ENCODE data around the gene LPIN3.

Gene LPIN3

GRCh38 chr20:41355192-41355591, 14.6 kb downstream of the LPIN3 start:
- H3K27ac ChIP-seq, result no peak overlapping the region
- H3K27me3 ChIP-seq, result peaks cover 54% of the 10 kb centered on the region
- H3K4me1 ChIP-seq (ENCODE audit: control insufficient read depth in 1 of 2, insufficient read depth in 1 of 2, low read depth in 1 of 2, low read length in 1 of 2), result no peaks in the 10 kb centered on the region
- no peaks in the 10 kb centered on the region for H3K9me3 ChIP-seq
- TF ChIP-seq CTCF (IDR thresholded peaks at IDR 0.05), result no peak
- H3K4me3 ChIP-seq (ENCODE audit: low read depth in 1 of 2, low read length in 1 of 2), result no peak overlapping the region
- H3K36me3 ChIP-seq, result no peaks in the 10 kb centered on the region

GRCh38 chr20:41355598-41356203, 15.1 kb downstream of the LPIN3 start:
- Histone ChIP-seq H3K4me1 (ENCODE audit: control insufficient read depth in 1 of 2, insufficient read depth in 1 of 2, low read depth in 1 of 2, low read length in 1 of 2) (no peaks in the 10 kb centered on the region), H3K36me3 (no peaks in the 10 kb centered on the region), H3K27ac (no peak overlapping the region), H3K27me3 (peaks cover 50% of the 10 kb centered on the region), H3K4me3 (ENCODE audit: low read depth in 1 of 2, low read length in 1 of 2) (no peak overlapping the region), H3K9me3 (no peaks in the 10 kb centered on the region)
- no peak for TF ChIP-seq CTCF (IDR thresholded peaks at IDR 0.05)

GRCh38 chr20:41356951-41357350, 16.3 kb downstream of the LPIN3 start:
- Histone ChIP-seq H3K36me3 (no peaks in the 10 kb centered on the region), H3K4me1 (ENCODE audit: control insufficient read depth in 1 of 2, insufficient read depth in 1 of 2, low read depth in 1 of 2, low read length in 1 of 2) (no peaks in the 10 kb centered on the region), H3K27ac (no peak overlapping the region), H3K27me3 (peaks cover 51% of the 10 kb centered on the region), H3K9me3 (no peaks in the 10 kb centered on the region), H3K4me3 (ENCODE audit: low read depth in 1 of 2, low read length in 1 of 2) (no peak overlapping the region)
- no peak for TF ChIP-seq CTCF (IDR thresholded peaks at IDR 0.05)

- no peaks in the 10 kb centered on the region for H3K4me1 ChIP-seq (ENCODE audit: control insufficient read depth in 1 of 2, insufficient read depth in 1 of 2, low read depth in 1 of 2, low read length in 1 of 2)
- H3K27ac ChIP-seq, result no peak overlapping the region
- TF ChIP-seq CTCF (IDR thresholded peaks at IDR 0.05), result no peak
- H3K27me3 ChIP-seq, result peaks cover 49% of the 10 kb centered on the region
- no peaks in the 10 kb centered on the region for H3K36me3 ChIP-seq
- H3K4me3 ChIP-seq (ENCODE audit: low read depth in 1 of 2, low read length in 1 of 2), result no peak overlapping the region
- no peaks in the 10 kb centered on the region for H3K9me3 ChIP-seq
Observed at GRCh38 chr20:41357424-41358163, 17.0 kb downstream of the LPIN3 start.

- no peak for TF ChIP-seq CTCF (IDR thresholded peaks at IDR 0.05)
- Histone ChIP-seq H3K9me3 (no peaks in the 10 kb centered on the region), H3K36me3 (no peaks in the 10 kb centered on the region), H3K4me1 (ENCODE audit: control insufficient read depth in 1 of 2, insufficient read depth in 1 of 2, low read depth in 1 of 2, low read length in 1 of 2) (no peaks in the 10 kb centered on the region), H3K27me3 (peaks cover 44% of the 10 kb centered on the region), H3K27ac (no peak overlapping the region), H3K4me3 (ENCODE audit: low read depth in 1 of 2, low read length in 1 of 2) (no peak overlapping the region)
Observed at GRCh38 chr20:41358230-41358629, 17.6 kb downstream of the LPIN3 start.
